ENCODE results near the gene MCF2L.

- TF ChIP-seq CTCF (IDR thresholded peaks at IDR 0.05) (no peak), POLR2A (IDR thresholded peaks at IDR 0.05) (no peak), EP300 (IDR thresholded peaks at IDR 0.05) (no peak)
Measured at GRCh38 chr13:112970552-112971287, 1.7 kb downstream of the MCF2L start.
